GM12875 (cell line): ENCODE measurements around the gene CRYGC.

ENCODE experiments used
- H3K4me3 ChIP-seq: one replicate; pipeline ENCODE4 v1.5.1; 2011; ENCODE audit warnings: low read depth, low read length, control low read depth
- TF ChIP-seq, protein P1 (sequence below): IDR thresholded peaks from 2 replicates; pipeline ENCODE4 v1.5.1; 2011; ENCODE audit warnings: low read depth, mild to moderate bottlenecking, control low read depth, inconsistent platforms, low read length, moderate library complexity, borderline replicate concordance; ENCODE audit not compliant: insufficient read depth

The CRYGC gene

DNA sequence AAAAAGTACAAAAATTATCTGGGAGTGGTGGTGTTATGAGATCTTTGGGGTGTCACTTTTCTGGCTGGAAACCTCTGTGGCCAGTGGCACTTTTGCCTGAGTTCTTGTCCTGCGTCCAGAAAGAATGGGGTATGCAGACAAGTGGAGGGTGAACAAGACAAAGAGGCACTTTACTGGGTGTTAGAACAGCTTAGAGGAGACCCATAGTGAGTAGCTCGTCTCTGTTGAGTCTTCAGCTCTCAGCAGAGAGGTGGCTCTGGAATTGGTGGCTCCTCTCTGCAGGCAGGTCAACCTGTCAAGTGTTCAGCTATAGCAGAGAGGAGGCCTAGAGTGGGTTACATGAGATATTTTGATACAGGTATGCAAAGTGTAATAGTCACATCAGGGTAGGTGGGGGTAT lies 31.4 kb downstream of the CRYGC start:
- TF ChIP-seq, protein P1, sequence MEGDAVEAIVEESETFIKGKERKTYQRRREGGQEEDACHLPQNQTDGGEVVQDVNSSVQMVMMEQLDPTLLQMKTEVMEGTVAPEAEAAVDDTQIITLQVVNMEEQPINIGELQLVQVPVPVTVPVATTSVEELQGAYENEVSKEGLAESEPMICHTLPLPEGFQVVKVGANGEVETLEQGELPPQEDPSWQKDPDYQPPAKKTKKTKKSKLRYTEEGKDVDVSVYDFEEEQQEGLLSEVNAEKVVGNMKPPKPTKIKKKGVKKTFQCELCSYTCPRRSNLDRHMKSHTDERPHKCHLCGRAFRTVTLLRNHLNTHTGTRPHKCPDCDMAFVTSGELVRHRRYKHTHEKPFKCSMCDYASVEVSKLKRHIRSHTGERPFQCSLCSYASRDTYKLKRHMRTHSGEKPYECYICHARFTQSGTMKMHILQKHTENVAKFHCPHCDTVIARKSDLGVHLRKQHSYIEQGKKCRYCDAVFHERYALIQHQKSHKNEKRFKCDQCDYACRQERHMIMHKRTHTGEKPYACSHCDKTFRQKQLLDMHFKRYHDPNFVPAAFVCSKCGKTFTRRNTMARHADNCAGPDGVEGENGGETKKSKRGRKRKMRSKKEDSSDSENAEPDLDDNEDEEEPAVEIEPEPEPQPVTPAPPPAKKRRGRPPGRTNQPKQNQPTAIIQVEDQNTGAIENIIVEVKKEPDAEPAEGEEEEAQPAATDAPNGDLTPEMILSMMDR: no peak
- no peak overlapping the region for H3K4me3 ChIP-seq

GRCh38 chr2:208097801-208098200 lies 31.8 kb downstream of the CRYGC start:
- H3K4me3 ChIP-seq: no peak overlapping the region
- TF ChIP-seq, protein P1: no peak

- no peak overlapping the region for H3K4me3 ChIP-seq
- TF ChIP-seq, protein P1: no peak
Observed at GRCh38 chr2:208097313-208097712, 32.3 kb downstream of the CRYGC start.

DNA sequence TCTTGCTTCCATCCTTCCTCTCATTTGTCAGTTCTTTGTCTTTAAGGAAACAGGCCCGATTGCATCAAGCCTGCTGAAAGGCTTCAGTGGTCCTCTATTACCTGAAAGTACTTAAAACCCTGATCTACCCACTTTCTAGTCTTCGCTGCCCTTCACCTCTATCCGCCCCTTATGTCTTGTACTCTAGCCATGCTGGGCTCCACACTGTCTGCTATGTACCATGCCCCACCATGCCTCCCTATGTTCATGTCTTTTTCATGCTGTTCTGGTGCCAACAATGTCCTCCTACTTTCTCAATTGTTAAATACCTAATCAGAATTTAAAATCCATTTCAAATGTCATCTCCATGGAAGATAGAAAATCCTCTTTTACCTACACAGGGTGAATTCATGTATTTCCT lies 33.5 kb downstream of the CRYGC start:
- TF ChIP-seq, protein P1: no peak
- H3K4me3 ChIP-seq: no peak overlapping the region

GRCh38 chr2:208093128-208093527 lies 36.5 kb downstream of the CRYGC start:
- TF ChIP-seq, protein P1: no peak
- no peak overlapping the region for H3K4me3 ChIP-seq

DNA sequence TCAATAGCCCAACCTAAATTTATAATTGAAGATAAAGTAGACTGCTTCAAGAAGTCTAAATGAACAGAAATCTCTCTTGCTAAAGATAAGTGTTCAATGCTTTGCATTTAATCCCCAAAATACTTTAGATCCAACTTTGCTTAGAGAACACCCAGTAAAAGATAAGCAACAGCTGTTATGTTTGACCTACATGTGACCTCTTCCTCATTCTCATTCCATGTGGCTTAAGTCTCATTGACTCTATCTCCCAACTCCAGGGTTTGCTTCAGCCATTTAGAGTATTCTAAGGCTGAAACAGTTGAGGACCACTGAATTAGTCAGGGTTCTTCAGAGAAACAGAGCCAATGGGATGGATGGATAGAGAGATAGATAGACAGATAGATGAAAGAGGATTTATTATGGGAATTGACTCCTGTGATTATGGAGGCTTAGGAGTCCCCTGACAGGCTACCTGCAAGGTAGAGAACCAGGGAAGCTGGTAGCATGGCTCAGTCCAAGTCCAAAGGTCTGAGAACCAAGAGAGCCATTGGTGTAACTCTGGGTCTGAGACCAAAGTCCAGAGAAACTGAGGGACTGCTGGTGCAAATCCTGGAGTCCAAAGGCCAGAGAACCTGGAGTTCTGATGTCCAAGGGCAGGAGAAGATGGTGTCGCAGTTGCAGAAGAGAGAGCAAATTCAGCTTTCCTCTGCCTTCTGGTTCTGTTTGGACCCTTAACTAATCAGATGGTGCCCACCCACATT lies 37.4 kb downstream of the CRYGC start:
- no peak overlapping the region for H3K4me3 ChIP-seq
- TF ChIP-seq, protein P1: no peak

GRCh38 chr2:208090420-208090819 lies 39.2 kb downstream of the CRYGC start:
- H3K4me3 ChIP-seq: no peak overlapping the region

More at GRCh38 chr2:208090420-208090819, 39.2 kb downstream of the CRYGC start:
- TF ChIP-seq, protein P1: no peak
